ENCODE results near the gene PCBP3.

The PCBP3 gene

DNA sequence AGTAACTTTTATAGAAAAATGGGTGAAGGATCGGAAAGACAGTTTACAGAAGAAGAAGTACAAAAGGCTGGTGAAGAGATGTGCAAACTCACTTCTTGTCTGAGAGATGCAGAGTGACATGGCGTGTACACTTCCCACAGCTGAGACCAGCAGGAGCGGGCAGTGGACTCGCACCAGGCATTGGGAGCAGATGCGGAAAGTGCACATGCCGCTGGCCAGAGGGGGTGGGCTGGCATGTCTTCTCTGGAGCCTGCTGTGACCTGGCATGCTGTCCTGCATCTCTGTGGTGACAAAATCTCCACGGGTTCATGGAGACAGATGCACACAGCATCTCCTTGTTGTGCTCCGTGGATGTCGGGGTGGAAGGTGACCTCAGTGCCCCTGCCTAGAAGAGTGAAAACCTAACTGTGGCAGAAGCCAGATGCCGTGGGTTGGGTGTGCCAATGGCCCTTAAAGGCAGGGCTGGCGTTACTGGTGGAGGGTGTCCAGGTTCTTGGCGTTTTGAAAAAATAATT, 209.4 kb downstream of the PCBP3 start:
- DNase-seq = no peak

DNA sequence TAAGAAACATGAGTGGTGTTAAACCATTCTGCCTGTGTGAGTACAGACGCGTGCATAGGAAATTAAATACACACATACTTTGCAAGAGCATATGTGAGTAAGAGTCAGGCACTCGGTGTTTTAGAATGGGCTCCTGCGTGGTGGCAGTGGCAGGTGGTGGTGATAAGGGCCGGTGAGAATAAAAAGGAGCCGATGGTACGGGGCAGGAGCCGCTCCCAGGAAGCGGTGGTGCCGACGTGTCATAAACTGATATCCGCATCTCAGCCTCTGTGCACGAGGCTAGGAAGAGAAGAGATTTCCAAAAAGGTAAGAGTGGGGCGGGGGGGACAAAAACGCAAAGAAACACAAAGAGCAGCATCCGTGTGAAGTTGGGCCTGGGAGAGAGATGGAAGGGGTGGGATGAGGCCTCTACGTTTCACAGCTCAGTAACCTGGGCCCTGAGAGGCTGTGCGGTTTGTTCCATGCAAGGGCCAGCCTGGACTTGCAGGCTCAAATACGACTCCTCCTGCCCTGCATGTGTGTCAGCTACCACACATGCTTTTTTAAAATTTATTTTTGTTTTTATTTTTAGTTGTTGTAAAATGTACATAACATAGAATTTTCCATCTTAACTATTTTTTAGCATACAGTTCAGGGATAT, 210.3 kb downstream of the PCBP3 start:
- no peak for DNase-seq

DNA sequence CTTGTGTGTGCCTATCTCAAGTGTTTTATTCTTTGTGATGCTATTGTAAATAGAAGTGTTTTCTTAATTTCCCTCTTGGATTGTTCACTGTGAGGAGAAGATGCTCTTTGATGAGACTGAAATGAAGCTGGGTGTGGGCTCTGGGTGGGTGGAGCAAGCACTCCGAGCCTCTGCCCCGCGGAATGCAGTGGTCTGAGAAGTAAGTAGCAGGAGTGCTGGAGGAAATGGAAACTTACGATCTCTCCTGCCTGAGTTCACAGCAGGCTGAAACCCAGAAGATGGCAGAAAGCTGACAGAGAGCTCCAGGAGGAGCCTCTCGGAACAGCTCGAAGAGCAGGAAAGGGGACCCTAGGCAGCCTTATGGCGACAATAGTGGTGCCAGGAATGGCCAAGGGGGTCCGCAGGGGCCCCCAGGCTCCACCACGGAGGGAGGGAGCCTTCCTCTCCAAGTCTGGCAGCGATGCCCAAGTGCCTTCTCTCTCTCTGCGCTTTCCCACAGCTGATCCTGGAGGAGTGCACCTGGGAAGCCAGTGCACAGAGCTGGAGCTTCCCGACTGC, 211.2 kb downstream of the PCBP3 start:
- no peak for DNase-seq

GRCh38 chr21:45855248-45855811, 211.8 kb downstream of the PCBP3 start:
- no peak for DNase-seq

DNA sequence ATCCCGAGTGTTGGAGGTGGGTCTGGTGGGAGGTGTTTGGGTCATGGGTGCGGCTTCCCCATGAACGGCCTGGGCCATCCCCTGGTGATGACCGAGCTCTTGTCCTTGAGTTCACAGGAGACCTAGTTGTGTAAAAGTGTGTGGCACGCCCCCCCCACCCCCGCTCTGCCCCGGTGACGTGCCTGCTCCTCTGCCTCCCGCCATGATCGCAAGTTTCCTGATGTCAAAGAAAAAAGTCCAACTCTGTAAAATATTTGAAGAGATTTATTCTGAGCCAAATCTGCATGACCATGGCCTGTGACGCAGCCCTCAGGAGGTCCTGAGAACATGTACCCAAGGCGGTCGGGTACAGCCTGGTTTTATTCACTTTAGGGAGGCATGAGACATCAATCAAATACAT, 212.9 kb downstream of the PCBP3 start:
- no peak for DNase-seq

GRCh38 chr21:45856906-45857305, 213.4 kb downstream of the PCBP3 start:
- DNase-seq = no peak

DNA sequence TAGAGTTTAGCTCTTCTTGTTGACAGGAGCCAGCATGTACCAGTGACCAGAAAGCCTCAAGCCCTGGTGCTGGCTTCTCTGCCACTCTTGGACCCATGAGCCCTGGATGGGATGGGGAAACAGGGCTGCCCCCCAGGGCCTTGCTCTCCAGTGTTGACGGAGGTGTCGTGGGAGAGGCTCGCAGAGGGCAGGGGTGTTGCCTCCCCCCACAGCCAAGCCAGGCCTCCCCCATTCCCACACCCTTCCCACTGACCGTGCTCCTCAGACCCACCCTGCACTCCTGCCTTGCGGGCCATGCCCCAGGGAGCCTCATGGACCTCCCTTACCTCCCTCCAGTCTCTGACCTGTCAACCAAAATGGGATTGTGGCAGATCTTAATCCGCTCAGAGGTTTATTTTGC, 214.2 kb downstream of the PCBP3 start:
- DNase-seq = no peak

DNA sequence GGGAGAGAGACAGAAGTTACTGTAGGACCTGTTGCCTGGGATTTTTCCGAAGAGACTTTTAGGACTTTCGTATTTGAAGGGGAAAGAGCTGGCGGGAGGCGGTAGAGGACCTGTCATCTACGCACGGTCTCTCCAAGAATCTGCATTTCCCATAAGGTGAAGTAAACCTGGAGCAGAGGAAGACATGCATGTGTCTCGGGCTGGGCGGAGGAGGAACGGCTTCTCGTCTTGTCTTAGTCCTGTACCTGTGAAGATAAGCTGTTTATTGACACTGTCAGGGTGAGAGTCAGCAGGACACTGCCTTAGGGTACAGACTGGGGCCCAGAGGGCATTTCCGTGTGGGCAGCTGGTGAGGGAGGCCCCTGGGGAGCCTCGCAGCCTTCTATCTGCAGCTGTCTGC, 214.7 kb downstream of the PCBP3 start:
- DNase-seq = no peak

DNA sequence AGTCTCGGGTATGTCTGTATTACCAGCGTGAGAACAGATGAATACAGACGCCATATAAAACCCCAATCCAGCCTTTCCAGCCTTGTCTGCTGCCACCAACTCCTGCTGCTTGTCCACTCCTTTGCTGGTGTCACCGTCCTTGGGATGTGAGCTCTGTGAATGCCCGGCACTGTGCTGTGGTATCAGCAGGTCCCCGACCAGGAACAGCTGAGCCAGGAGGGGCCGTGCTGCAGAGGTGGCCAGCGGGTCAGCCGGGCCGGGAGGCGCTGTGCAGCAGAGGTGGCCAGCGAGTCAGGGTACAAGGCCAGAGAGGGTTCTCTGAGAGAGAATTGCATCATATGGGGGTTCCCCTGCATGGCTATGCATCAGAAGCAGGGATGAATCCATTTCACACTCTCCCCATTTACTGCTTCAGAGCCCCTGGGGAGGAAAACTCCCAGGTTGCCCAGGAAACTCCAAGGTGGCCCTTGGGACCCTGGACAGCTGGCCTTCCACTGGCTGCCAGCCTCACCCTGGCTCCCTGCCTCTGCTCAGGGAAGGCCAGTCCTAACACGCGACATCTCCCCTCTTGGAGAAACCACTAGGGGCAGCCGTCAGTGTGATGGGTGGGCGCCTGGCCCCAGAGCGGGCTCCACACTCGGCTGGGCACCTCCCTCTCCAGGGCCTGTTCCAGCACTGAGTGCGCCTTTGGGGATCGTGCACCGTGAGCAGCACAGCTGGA, 215.7 kb downstream of the PCBP3 start:
- DNase-seq = no peak

DNA sequence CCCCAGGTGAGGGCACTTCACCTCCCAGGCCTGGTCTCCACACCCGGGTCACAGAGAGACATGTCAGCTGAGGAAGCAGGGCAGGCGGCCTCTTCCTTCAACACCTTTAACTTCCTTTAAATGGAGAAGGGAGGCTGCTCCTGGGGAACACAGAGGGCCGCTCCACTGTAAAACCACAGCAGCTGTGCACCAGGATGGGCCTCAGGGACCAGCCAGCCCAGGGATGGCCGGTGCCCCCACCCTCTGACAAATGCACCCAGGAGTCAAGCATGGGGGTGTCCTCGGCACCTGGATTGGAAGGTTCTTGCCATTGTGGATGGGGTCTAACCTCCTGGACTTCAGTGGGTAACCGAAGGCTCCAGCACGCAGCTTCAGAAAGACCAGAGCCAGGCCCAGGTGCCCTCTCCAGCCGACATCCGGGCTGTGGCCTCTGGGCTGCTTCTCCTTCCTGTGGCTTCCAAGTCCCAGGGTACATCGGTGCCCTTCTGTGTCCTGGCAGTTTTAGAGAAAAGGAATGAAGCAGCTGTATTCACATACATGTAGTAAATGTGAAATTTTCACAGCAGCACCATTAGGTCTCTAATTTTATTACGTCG, 216.3 kb downstream of the PCBP3 start:
- no peak for DNase-seq

DNA sequence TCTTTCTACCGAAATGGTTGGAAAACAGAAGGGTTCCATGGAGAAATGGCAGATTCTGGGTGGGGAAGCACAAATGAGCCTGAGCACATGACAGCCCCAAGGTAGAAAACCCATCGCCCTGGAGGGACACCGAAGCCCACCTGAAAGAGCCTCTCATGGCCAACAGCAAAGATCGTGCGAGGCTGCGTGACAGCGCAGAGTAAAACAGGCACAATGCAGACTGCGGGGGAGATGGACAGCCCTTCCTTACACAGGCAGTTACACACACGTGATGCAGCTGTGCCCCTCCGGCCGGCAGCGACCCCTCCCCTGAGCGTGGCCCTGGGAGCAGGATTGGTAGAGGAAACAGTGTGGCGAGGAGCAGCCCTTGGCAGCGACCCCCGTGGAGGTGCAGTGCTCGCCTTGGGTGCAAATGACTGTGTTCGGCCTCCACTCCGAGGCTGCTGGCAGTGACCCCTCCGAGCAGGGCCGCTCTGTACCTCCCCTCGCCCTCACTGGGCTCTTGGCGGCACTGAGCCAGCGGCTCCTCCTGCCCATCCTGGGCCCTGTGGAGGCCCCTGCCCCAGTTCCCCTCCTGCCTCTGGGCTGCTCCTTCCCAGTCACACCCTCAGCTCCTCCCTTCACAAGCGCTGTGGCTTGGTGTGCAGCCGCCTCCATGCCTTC, 217.1 kb downstream of the PCBP3 start:
- no peak for DNase-seq

DNA sequence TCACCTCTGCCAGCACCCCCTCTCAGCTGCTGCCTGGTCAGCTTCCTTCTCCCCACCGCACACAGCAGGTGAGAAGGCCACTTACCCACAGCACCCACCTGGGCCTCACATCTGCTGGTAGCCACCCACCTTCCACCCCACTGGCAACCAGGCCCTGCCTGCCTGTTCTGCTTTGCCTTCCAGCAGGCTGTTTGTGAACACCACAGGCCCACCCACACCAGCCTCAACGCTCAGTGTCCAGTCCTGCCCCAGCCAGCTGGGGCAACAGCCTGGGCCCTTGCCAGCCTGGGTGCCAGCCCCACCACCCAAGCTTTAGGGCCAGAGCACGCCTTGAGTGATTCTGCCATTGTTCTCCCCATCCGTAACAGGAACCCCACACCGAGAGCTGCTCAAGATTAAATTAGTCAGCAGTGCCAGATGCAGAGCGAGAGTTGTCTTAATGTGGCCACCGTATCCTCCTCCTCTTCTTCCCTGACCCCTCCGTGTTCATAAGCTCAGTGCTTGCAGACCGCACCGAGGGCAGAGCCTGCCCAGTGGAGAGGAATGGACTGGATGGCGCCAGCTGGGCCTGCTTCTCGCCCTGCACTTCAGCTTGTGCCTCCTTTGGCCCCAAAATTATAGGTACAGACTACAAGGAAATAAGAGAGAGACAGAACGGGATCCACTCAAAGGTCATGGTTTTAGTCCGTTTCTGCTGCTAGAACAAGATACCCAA, 217.8 kb downstream of the PCBP3 start:
- no peak for DNase-seq

GRCh38 chr21:45862543-45863207, 219.2 kb downstream of the PCBP3 start:
- DNase-seq = no peak

- DNase-seq = no peak
Measured at GRCh38 chr21:45863267-45863666, 219.7 kb downstream of the PCBP3 start.

DNA sequence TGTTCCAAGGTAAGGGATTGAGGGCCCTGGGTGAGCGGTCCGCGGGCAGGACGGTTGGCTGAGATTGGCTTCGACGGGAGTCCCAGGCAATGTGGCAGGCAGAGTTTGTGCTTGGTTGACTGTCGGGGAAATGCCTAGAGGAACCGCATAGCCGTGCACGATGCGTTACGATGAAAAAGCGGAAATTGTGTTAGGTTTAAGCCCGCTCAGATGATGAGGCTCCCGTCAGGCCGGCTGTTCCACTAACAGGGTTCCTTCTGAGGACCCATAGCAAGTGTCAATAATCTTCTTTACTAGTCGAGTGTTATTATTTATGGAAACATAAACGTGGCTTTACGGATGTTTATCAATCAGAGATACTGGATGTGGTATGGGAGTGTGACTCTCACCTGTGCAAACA, 220.2 kb downstream of the PCBP3 start:
- no peak for DNase-seq

DNA sequence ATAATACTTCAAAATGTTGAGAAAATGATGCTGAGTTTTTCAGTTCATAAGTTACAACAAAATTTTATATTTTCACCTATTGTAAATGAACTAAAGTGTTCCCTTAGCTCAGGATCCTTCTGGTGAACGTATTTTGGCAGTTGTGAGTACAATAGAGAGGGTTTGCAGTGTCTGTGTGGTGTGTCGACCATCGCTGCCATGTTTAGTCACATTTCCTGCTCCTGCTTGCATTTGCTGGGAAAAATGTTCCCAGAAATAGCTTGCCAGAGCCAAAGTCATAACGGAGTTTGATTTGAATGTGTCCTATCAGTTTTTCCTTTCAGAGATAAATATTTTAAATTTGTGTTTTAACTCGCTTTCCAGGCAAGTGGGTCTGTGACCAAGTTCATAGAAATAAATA, 220.9 kb downstream of the PCBP3 start:
- no peak for DNase-seq

GRCh38 chr21:45865106-45865835, 221.7 kb downstream of the PCBP3 start:
- no peak for DNase-seq

DNA sequence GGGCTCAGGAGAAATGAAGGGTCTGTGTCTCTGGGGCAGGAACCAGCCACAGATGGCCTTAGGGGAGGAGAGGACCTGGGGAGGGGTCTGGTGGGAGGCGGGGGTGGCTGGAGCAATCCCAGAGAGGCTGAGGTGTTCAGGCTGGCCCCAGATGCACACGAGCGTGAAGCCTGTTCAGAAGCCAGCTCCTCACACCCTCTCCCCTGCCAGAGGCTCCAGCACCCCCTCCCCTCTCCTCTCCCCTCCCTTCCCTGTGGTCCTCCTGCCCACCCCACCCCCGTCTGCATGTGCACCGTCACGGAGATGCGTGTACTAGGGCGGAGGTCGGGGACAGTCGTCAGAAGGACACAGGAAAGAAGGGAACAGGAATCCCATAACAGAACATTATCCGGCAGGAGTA, 223.0 kb downstream of the PCBP3 start:
- no peak for DNase-seq

- no peak for DNase-seq
Measured at GRCh38 chr21:45867041-45867666, 223.6 kb downstream of the PCBP3 start.

- no peak for DNase-seq
Measured at GRCh38 chr21:45867671-45868081, 224.2 kb downstream of the PCBP3 start.

GRCh38 chr21:45868086-45868485, 224.6 kb downstream of the PCBP3 start:
- DNase-seq = no peak
